GM13977 (cell line): ENCODE data around the gene AUTS2.

Experiments used
- DNase-seq: peaks from one replicate; pipeline ENCODE4 v3.0.0; 2012; ENCODE audit warnings: low spot score
- CTCF ChIP-seq: IDR thresholded peaks from 2 replicates; pipeline ENCODE4 v1.5.1; 2012; ENCODE audit warnings: mild to moderate bottlenecking, control low read depth; ENCODE audit not compliant: insufficient read depth; ENCODE audit errors: extremely low read depth, missing control alignments
- in situ Hi-C: fragments of 300-500 bp; cut with MboI; formaldehyde crosslinking; loops from one replicate; pipeline ENCODE4 v1.12.0; 2022; ENCODE audit warnings: low sequenced_read_pairs, low pct_unique_long_range_greater_than_20kb, mixed read lengths, inconsistent platforms; ENCODE audit not compliant: unreplicated experiment

Gene AUTS2

GRCh38 chr7:70306173-70306572 is 707.9 kb downstream of the AUTS2 start:
- no peak for DNase-seq
- in situ Hi-C loops = no loop called here
- no peak for TF ChIP-seq CTCF

- no peak for DNase-seq
- TF ChIP-seq CTCF = no peak
- in situ Hi-C loops = no loop called here
These were observed 709.4 kb downstream of the AUTS2 start for GRCh38 chr7:70307544-70308106.

GRCh38 chr7:70312336-70312735 is 714.1 kb downstream of the AUTS2 start:
- no peak for TF ChIP-seq CTCF
- DNase-seq = no peak
- in situ Hi-C loops = no loop called here

GRCh38 chr7:70313271-70313670 is 715.0 kb downstream of the AUTS2 start:
- TF ChIP-seq CTCF = no peak
- in situ Hi-C loops = no loop called here
- DNase-seq = no peak

DNA sequence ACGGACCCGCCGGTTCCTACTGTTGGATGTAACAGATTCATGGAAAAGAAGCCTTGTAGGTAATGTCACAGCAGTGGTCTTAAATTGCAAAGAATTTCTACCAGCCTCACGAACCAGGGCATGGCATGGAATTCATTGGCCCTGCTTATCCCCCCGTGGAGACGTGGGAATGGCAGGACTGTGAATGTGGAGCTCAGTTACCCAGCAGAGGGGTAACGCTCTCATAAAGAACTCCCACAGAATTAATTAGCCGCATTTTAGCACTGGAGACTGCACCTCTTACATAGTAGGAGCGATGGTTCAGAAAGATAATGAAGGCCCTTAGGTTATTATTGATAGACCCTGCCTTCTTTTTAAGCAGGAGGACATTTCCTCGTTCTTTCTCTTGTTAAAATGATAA is 715.4 kb downstream of the AUTS2 start:
- no peak for DNase-seq
- TF ChIP-seq CTCF = no peak
- in situ Hi-C loops = no loop called here

- TF ChIP-seq CTCF = no peak
- in situ Hi-C loops = no loop called here
- DNase-seq = no peak
These were observed 715.9 kb downstream of the AUTS2 start for GRCh38 chr7:70314221-70314620.

DNA sequence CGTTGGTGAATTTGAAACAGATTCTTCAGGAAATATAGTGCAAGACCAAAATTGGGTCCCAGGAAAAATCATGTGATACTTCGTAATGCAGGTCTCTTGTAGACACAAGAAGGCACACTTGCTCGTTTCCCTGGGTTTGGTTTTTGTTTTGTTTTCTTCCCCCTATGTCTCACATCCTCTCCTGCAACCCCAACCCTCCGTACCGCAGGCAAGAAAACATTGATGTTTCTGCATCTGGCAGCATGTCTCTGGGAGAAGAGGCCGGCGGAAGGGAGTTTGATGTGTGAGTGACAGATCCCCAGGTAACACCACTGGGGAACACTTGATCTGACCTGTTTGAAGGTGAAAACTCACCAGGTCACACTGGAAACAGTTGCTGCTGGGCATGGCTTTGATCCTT is 718.5 kb downstream of the AUTS2 start:
- TF ChIP-seq CTCF = no peak
- in situ Hi-C loops = no loop called here
- DNase-seq = no peak
